ENCODE measurements around the gene NAA80.

The NAA80 gene

GRCh38 chr3:50278123-50278879 lies 20.9 kb downstream of the NAA80 start:
- ChIA-PET POLR2A (interaction anchor here (1.0 to 1.4 kb wide), 4 partner anchors 11 to 59 kb away, joined by 3 to 5 read pairs (median 4); no protein-coding TSS in a partner anchor), CTCF (interaction anchor here (0.9 to 1.0 kb wide), 2 partner anchors 46 to 51 kb away, joined by 3 to 4 read pairs; no protein-coding TSS in a partner anchor)
- no peak for DNase-seq (ENCODE audit: extremely low spot score)
- TF ChIP-seq ELF4 (IDR thresholded peaks at IDR 0.05): no peak
- TF ChIP-seq L3MBTL2 (conservative IDR thresholded peaks at IDR 0.05): no peak
- no peak for TF ChIP-seq SUZ12 (IDR thresholded peaks at IDR 0.05)
- no peak for TF ChIP-seq TARDBP (IDR thresholded peaks at IDR 0.05)
- TF ChIP-seq SP1 (IDR thresholded peaks at IDR 0.05): no peak
- TF ChIP-seq HDGF (IDR thresholded peaks at IDR 0.05; ENCODE audit: borderline replicate concordance): no peak
- TF ChIP-seq ARNT (IDR thresholded peaks at IDR 0.05): no peak

- no peak for TF ChIP-seq BHLHE40 (IDR thresholded peaks at IDR 0.05; ENCODE audit: borderline replicate concordance)
- TF ChIP-seq ZNF384 (IDR thresholded peaks at IDR 0.05): no peak
- TF ChIP-seq NFRKB (IDR thresholded peaks at IDR 0.05): no peak
- no peak for TF ChIP-seq FOXM1 (IDR thresholded peaks at IDR 0.05; ENCODE audit: borderline replicate concordance)
- TF ChIP-seq ELF4 (IDR thresholded peaks at IDR 0.05): no peak
- TF ChIP-seq HDGF (IDR thresholded peaks at IDR 0.05; ENCODE audit: borderline replicate concordance): no peak
- DNase-seq (ENCODE audit: extremely low spot score): no peak
- ChIA-PET POLR2A (interaction anchor here (0.6 to 1.0 kb wide), 3 partner anchors 15 to 61 kb away, joined by 3 read pairs; no protein-coding TSS in a partner anchor), CTCF (no interaction called here)
Observed at GRCh38 chr3:50276762-50277101, 22.5 kb downstream of the NAA80 start.

- no peak for TF ChIP-seq PKNOX1 (IDR thresholded peaks at IDR 0.05)
- no peak for TF ChIP-seq SP1 (IDR thresholded peaks at IDR 0.05)
- no peak for TF ChIP-seq FOXM1 (IDR thresholded peaks at IDR 0.05; ENCODE audit: borderline replicate concordance)
- no peak for TF ChIP-seq FOXK2 (IDR thresholded peaks at IDR 0.05)
- TF ChIP-seq BHLHE40 (IDR thresholded peaks at IDR 0.05; ENCODE audit: borderline replicate concordance): no peak
- no peak for TF ChIP-seq SUZ12 (IDR thresholded peaks at IDR 0.05)
- no peak for TF ChIP-seq LEF1 (IDR thresholded peaks at IDR 0.05; ENCODE audit: borderline replicate concordance)
- no peak for TF ChIP-seq ARNT (IDR thresholded peaks at IDR 0.05)
- no peak for TF ChIP-seq ELF4 (IDR thresholded peaks at IDR 0.05)
- no peak for TF ChIP-seq HDGF (IDR thresholded peaks at IDR 0.05; ENCODE audit: borderline replicate concordance)
- TF ChIP-seq L3MBTL2 (conservative IDR thresholded peaks at IDR 0.05): no peak
- no peak for TF ChIP-seq FOXA1 (IDR thresholded peaks at IDR 0.05)
- ChIA-PET POLR2A (interaction anchor here (0.8 to 1.0 kb wide), 2 partner anchors 16 to 17 kb away, joined by 3 read pairs; no protein-coding TSS in a partner anchor), CTCF (no interaction called here)
- DNase-seq (ENCODE audit: extremely low spot score): no peak
Observed at GRCh38 chr3:50275996-50276761, 23.0 kb downstream of the NAA80 start.

GRCh38 chr3:50275141-50275995 lies 23.8 kb downstream of the NAA80 start:
- no peak for DNase-seq (ENCODE audit: extremely low spot score)
- TF ChIP-seq BHLHE40 (IDR thresholded peaks at IDR 0.05; ENCODE audit: borderline replicate concordance) (no peak), CTBP1 (IDR thresholded peaks at IDR 0.05; ENCODE audit: borderline replicate concordance) (no peak), FOXA1 (IDR thresholded peaks at IDR 0.05) (no peak), NFRKB (IDR thresholded peaks at IDR 0.05) (no peak), L3MBTL2 (conservative IDR thresholded peaks at IDR 0.05) (no peak), FOXM1 (IDR thresholded peaks at IDR 0.05; ENCODE audit: borderline replicate concordance) (no peak), FOXK2 (IDR thresholded peaks at IDR 0.05) (no peak), ZNF384 (IDR thresholded peaks at IDR 0.05) (no peak)
- CTCF ChIA-PET: interaction anchor here (0.6 to 1.3 kb wide), 11 partner anchors 11 to 72 kb away, joined by 3 to 4 read pairs (median 3); no protein-coding TSS in a partner anchor
- POLR2A ChIA-PET: interaction anchor here (0.7 kb wide), 1 partner anchor 62 kb away, joined by 3 read pairs; no protein-coding TSS in a partner anchor

GRCh38 chr3:50274371-50275104 lies 24.7 kb downstream of the NAA80 start:
- peak; percentile 76 for DNase-seq (ENCODE audit: extremely low spot score)
- POLR2A ChIA-PET: interaction anchor here (0.7 kb wide), 1 partner anchor 63 kb away, joined by 3 read pairs; no protein-coding TSS in a partner anchor
- CTCF ChIA-PET: interaction anchor here (0.6 to 1.3 kb wide), 11 partner anchors 10 to 71 kb away, joined by 3 to 4 read pairs (median 3); no protein-coding TSS in a partner anchor

GRCh38 chr3:50273689-50274065 lies 25.5 kb downstream of the NAA80 start:
- no peak for DNase-seq (ENCODE audit: extremely low spot score)
- CTCF ChIA-PET: no interaction called here
- POLR2A ChIA-PET: no interaction called here
- TF ChIP-seq PKNOX1 (IDR thresholded peaks at IDR 0.05) (no peak), LEF1 (IDR thresholded peaks at IDR 0.05; ENCODE audit: borderline replicate concordance) (no peak), SP1 (IDR thresholded peaks at IDR 0.05) (no peak), BHLHE40 (IDR thresholded peaks at IDR 0.05; ENCODE audit: borderline replicate concordance) (no peak), ELF4 (IDR thresholded peaks at IDR 0.05) (no peak)

More at GRCh38 chr3:50274371-50275104, 24.7 kb downstream of the NAA80 start:
- TF ChIP-seq FOXK2 (IDR thresholded peaks at IDR 0.05) (no peak), BHLHE40 (IDR thresholded peaks at IDR 0.05; ENCODE audit: borderline replicate concordance) (no peak), SP1 (IDR thresholded peaks at IDR 0.05) (no peak), NFRKB (IDR thresholded peaks at IDR 0.05) (no peak), LEF1 (IDR thresholded peaks at IDR 0.05; ENCODE audit: borderline replicate concordance) (no peak), CTBP1 (IDR thresholded peaks at IDR 0.05; ENCODE audit: borderline replicate concordance) (no peak), HDGF (IDR thresholded peaks at IDR 0.05; ENCODE audit: borderline replicate concordance) (no peak), SUZ12 (IDR thresholded peaks at IDR 0.05) (no peak), L3MBTL2 (conservative IDR thresholded peaks at IDR 0.05) (no peak), ZNF384 (IDR thresholded peaks at IDR 0.05) (no peak)
